ENCODE data around the gene FOXN1.
"Not testable (repeated sequence)": the region's sequence is repeated elsewhere in the genome, so short reads cannot be mapped to it uniquely, and the experiment has no call there.

FOXN1 gene

GRCh38 chr17:28505986-28506665, at the start of gene FOXN1:
TSS of gene FOXN1 (plus strand) at chr17:28506348. CDS start at chr17:28523970, 17,622 bp downstream.
- H3K9ac ChIP-seq, result no peak within 1 kb of the TSS
- TF ChIP-seq CTCF (IDR thresholded peaks at IDR 0.05), result no peak
- no peak within 1 kb of the TSS for H3K27ac ChIP-seq
- peaks cover 3% of the 10 kb centered on the region for H3K4me1 ChIP-seq
- H2AFZ ChIP-seq, result peak within 1 kb of the TSS; percentile 22
- H3K9me3 ChIP-seq (ENCODE audit: control insufficient read depth, low read length), result no peaks in the 10 kb centered on the region
- no peak within 1 kb of the TSS for H3K4me2 ChIP-seq (ENCODE audit: low read length)
- no peaks in the 10 kb centered on the region for H3K79me2 ChIP-seq
- no peak within 1 kb of the TSS for H3K4me3 ChIP-seq (ENCODE audit: low read depth, low read length)
- H3K36me3 ChIP-seq (ENCODE audit: control insufficient read depth, insufficient read depth, low read length), result no peaks in the 10 kb centered on the region
- H3K27me3 ChIP-seq (ENCODE audit: control insufficient read depth, insufficient read depth, low read length), result no peaks in the 10 kb centered on the region

GRCh38 chr17:28457890-28458289, 48.3 kb upstream of the FOXN1 start:
- H2AFZ ChIP-seq, result no peak overlapping the region
- no peaks in the 10 kb centered on the region for H3K79me2 ChIP-seq
- no peak overlapping the region for H3K4me2 ChIP-seq (ENCODE audit: low read length)
- no peaks in the 10 kb centered on the region for H3K9me3 ChIP-seq (ENCODE audit: control insufficient read depth, low read length)
- no peak for TF ChIP-seq CTCF (IDR thresholded peaks at IDR 0.05)
- no peak overlapping the region for H3K9ac ChIP-seq
- H3K27me3 ChIP-seq (ENCODE audit: control insufficient read depth, insufficient read depth, low read length), result no peaks in the 10 kb centered on the region
- H3K36me3 ChIP-seq (ENCODE audit: control insufficient read depth, insufficient read depth, low read length), result no peaks in the 10 kb centered on the region
- no peak overlapping the region for H3K27ac ChIP-seq
- no peak overlapping the region for H3K4me3 ChIP-seq (ENCODE audit: low read depth, low read length)
- no peaks in the 10 kb centered on the region for H3K4me1 ChIP-seq

GRCh38 chr17:28458881-28459280, 47.3 kb upstream of the FOXN1 start:
- not testable (repeated sequence) for H2AFZ ChIP-seq; H3K27ac ChIP-seq; H3K79me2 ChIP-seq; H3K4me1 ChIP-seq; H3K9me3 ChIP-seq (ENCODE audit: control insufficient read depth, low read length); H3K4me2 ChIP-seq (ENCODE audit: low read length); H3K4me3 ChIP-seq (ENCODE audit: low read depth, low read length); H3K27me3 ChIP-seq (ENCODE audit: control insufficient read depth, insufficient read depth, low read length); H3K36me3 ChIP-seq (ENCODE audit: control insufficient read depth, insufficient read depth, low read length); H3K9ac ChIP-seq

GRCh38 chr17:28460901-28461300, 45.2 kb upstream of the FOXN1 start:
- no peaks in the 10 kb centered on the region for H3K27me3 ChIP-seq (ENCODE audit: control insufficient read depth, insufficient read depth, low read length)
- no peak overlapping the region for H3K27ac ChIP-seq

GRCh38 chr17:28466001-28466400, 40.1 kb upstream of the FOXN1 start:
- H3K4me2 ChIP-seq (ENCODE audit: low read length), result no peak overlapping the region
- no peaks in the 10 kb centered on the region for H3K36me3 ChIP-seq (ENCODE audit: control insufficient read depth, insufficient read depth, low read length)
- H3K27me3 ChIP-seq (ENCODE audit: control insufficient read depth, insufficient read depth, low read length), result no peaks in the 10 kb centered on the region
- H3K27ac ChIP-seq, result no peak overlapping the region
- no peak overlapping the region for H3K9ac ChIP-seq
- H3K4me3 ChIP-seq (ENCODE audit: low read depth, low read length), result no peak overlapping the region
- no peaks in the 10 kb centered on the region for H3K79me2 ChIP-seq
- H3K9me3 ChIP-seq (ENCODE audit: control insufficient read depth, low read length), result no peaks in the 10 kb centered on the region
- TF ChIP-seq CTCF (IDR thresholded peaks at IDR 0.05), result no peak
- H3K4me1 ChIP-seq, result no peaks in the 10 kb centered on the region
- H2AFZ ChIP-seq, result no peak overlapping the region

More at GRCh38 chr17:28460901-28461300, 45.2 kb upstream of the FOXN1 start:
- H3K4me3 ChIP-seq (ENCODE audit: low read depth, low read length), result no peak overlapping the region
- no peak overlapping the region for H2AFZ ChIP-seq
- H3K4me1 ChIP-seq, result no peaks in the 10 kb centered on the region
- no peak overlapping the region for H3K9ac ChIP-seq
- TF ChIP-seq CTCF (IDR thresholded peaks at IDR 0.05), result no peak
- no peaks in the 10 kb centered on the region for H3K9me3 ChIP-seq (ENCODE audit: control insufficient read depth, low read length)
- H3K36me3 ChIP-seq (ENCODE audit: control insufficient read depth, insufficient read depth, low read length), result no peaks in the 10 kb centered on the region
- no peaks in the 10 kb centered on the region for H3K79me2 ChIP-seq
- no peak overlapping the region for H3K4me2 ChIP-seq (ENCODE audit: low read length)

Measured in parathyroid adenoma (tissue), 2 donors.